GM21381 (cell line): Measurements from ENCODE around the gene BRI3BP.
"Not testable (repeated sequence)": the region's sequence is repeated elsewhere in the genome, so short reads cannot be mapped to it uniquely, and the experiment has no call there.

Experiments used
- ATAC-seq: cut with Tn5 transposase; IDR thresholded peaks from one replicate; pipeline ENCODE4 v1.9.1; 2021; ENCODE audit warnings: mild to moderate bottlenecking, moderate library complexity; ENCODE audit not compliant: unreplicated experiment

Gene BRI3BP

GRCh38 chr12:124971603-124972002, 21.8 kb upstream of the BRI3BP start:
- ATAC-seq = no peak

- ATAC-seq = no peak
Measured at GRCh38 chr12:124972211-124972610, 21.2 kb upstream of the BRI3BP start.

GRCh38 chr12:124975276-124975675, 18.2 kb upstream of the BRI3BP start:
- no peak for ATAC-seq

- no peak for ATAC-seq
Measured at GRCh38 chr12:124976999-124977398, 16.4 kb upstream of the BRI3BP start.

- ATAC-seq = no peak
Measured at GRCh38 chr12:124979568-124979967, 13.9 kb upstream of the BRI3BP start.

GRCh38 chr12:124980098-124980892, 13.2 kb upstream of the BRI3BP start:
- no peak for ATAC-seq

GRCh38 chr12:124986876-124987275, 6.6 kb upstream of the BRI3BP start:
- not testable (repeated sequence) for ATAC-seq

- ATAC-seq = peak; percentile 26
Measured at GRCh38 chr12:124992874-124993625, 395 bp upstream of the BRI3BP start.

- no peak for ATAC-seq
Measured at GRCh38 chr12:124994437-124994975, 1.1 kb downstream of the BRI3BP start.

GRCh38 chr12:124995200-124995961, 1.9 kb downstream of the BRI3BP start:
- ATAC-seq = no peak

- no peak for ATAC-seq
Measured at GRCh38 chr12:124998705-124999104, 5.3 kb downstream of the BRI3BP start.

GRCh38 chr12:125001636-125002035, 8.2 kb downstream of the BRI3BP start:
- no peak for ATAC-seq

- no peak for ATAC-seq
Measured at GRCh38 chr12:125003021-125003420, 9.6 kb downstream of the BRI3BP start.

- no peak for ATAC-seq
Measured at GRCh38 chr12:125004621-125005020, 11.2 kb downstream of the BRI3BP start.

- no peak for ATAC-seq
Measured at GRCh38 chr12:125005652-125006051, 12.2 kb downstream of the BRI3BP start.

- ATAC-seq = no peak
Measured at GRCh38 chr12:125006365-125006764, 12.9 kb downstream of the BRI3BP start.

- no peak for ATAC-seq
Measured at GRCh38 chr12:125013816-125014442, 20.5 kb downstream of the BRI3BP start.

GRCh38 chr12:125014526-125014925, 21.1 kb downstream of the BRI3BP start:
- no peak for ATAC-seq

GRCh38 chr12:125015680-125016310, 22.4 kb downstream of the BRI3BP start:
- no peak for ATAC-seq

- ATAC-seq = no peak
Measured at GRCh38 chr12:125017801-125018200, 24.4 kb downstream of the BRI3BP start.
